PC-3 (cell line): Measurements from ENCODE around the gene AQP3. TPM values are rescaled to one million over a fixed set of nuclear protein-coding genes. Genes with fewer than 3 reads are reported as not detected.

Experiments used
- ATAC-seq: fragments of 200-7000 bp; cut with Tn5 transposase; 2 replicates; pipeline ENCODE4 v1.9.1; 2020; ENCODE audit warnings: mild to moderate bottlenecking, moderate library complexity
- BruUV-seq: library from RNA; stranded (reverse); fragments of 400-500 nt; replicated peaks from 2 replicates; lab custom pipeline; 2021; lab: Mats Ljungman, UMichigan
- CTCF ChIA-PET: fragments of 300-600 bp; sonication (Branson Sonifier 250); formaldehyde crosslinking; loops from one replicate; lab custom pipeline; 2022; ENCODE audit warnings: antibody characterized with exemption; lab: Charles Lee
- POLR2A ChIA-PET: fragments of 300-600 bp; sonication (Branson Sonifier 250); formaldehyde crosslinking; loops from one replicate; lab custom pipeline; 2022; ENCODE audit warnings: antibody characterized with exemption; ENCODE audit not compliant: unreplicated experiment; lab: Charles Lee
- DNase-seq: peaks from one replicate; pipeline ENCODE4 v3.0.0-alpha.2; 2015
- H2AFZ ChIP-seq: fragments of 300-600 bp; sonication (generic); 2 replicates; pipeline ENCODE4 v1.6.0; 2016; ENCODE audit warnings: antibody characterized with exemption, low read length
- H3F3A ChIP-seq: fragments of 300-600 bp; sonication (generic); one replicate; pipeline ENCODE4 v1.6.0; 2017; ENCODE audit warnings: antibody characterized with exemption, low read length, control low read depth, mild to moderate bottlenecking; ENCODE audit not compliant: unreplicated experiment
- H3K27ac ChIP-seq: fragments of 300-600 bp; sonication (generic); 2 replicates; pipeline ENCODE4 v1.5.1; 2016; ENCODE audit warnings: mild to moderate bottlenecking, low read length
- H3K27me3 ChIP-seq: fragments of 300-600 bp; sonication (generic); 2 replicates; pipeline ENCODE4 v1.6.1; 2016; ENCODE audit warnings: low read length, mixed read lengths
- H3K36me3 ChIP-seq: fragments of 300-600 bp; sonication (generic); 2 replicates; pipeline ENCODE4 v1.6.1; 2016; ENCODE audit warnings: low read depth, mixed run types, low read length, mixed read lengths
- H3K4me1 ChIP-seq: fragments of 300-600 bp; sonication (generic); 2 replicates; pipeline ENCODE4 v1.5.1; 2016; ENCODE audit warnings: low read length; ENCODE audit not compliant: insufficient read depth
- H3K4me2 ChIP-seq: fragments of 300-600 bp; sonication (generic); 2 replicates; pipeline ENCODE4 v1.6.0; 2016; ENCODE audit warnings: low read length
- H3K4me3 ChIP-seq: fragments of 300-600 bp; sonication (generic); 2 replicates; pipeline ENCODE4 v1.5.1; 2016; ENCODE audit warnings: mild to moderate bottlenecking, low read length, mixed read lengths
- H3K79me2 ChIP-seq: fragments of 300-600 bp; sonication (generic); 2 replicates; pipeline ENCODE4 v1.6.1; 2017; ENCODE audit warnings: low read length, mixed read lengths
- H3K9ac ChIP-seq: fragments of 300-600 bp; sonication (generic); 2 replicates; pipeline ENCODE4 v1.6.0; 2016; ENCODE audit warnings: mild to moderate bottlenecking, low read length
- H3K9me2 ChIP-seq: fragments of 300-600 bp; sonication (generic); replicated peaks from 2 replicates; pipeline ENCODE4 v1.6.1; 2016; ENCODE audit warnings: mixed run types, low read length, mixed read lengths
- H3K9me3 ChIP-seq: fragments of 300-600 bp; sonication (generic); 2 replicates; pipeline ENCODE4 v1.6.1; 2016; ENCODE audit warnings: low read length, mixed read lengths
- H4K20me1 ChIP-seq: fragments of 300-600 bp; sonication (generic); 2 replicates; pipeline ENCODE4 v1.6.1; 2016; ENCODE audit warnings: low read length, mixed read lengths
- EZH2 ChIP-seq: fragments of 300-600 bp; sonication (generic); IDR thresholded peaks from one replicate; pipeline ENCODE4 v1.6.1; 2017; ENCODE audit warnings: antibody characterized with exemption, mild to moderate bottlenecking, low read length; ENCODE audit not compliant: unreplicated experiment
- EZH2phosphoT487 ChIP-seq: fragments of 300-600 bp; sonication (generic); IDR thresholded peaks from 2 replicates; pipeline ENCODE4 v1.6.1; 2018; ENCODE audit warnings: mild to moderate bottlenecking, antibody characterized with exemption, low read length, borderline replicate concordance
- intact Hi-C: fragments of 100-400 bp; cut with micrococcal nuclease; formaldehyde crosslinking; loops from 2 replicates; pipeline ENCODE4 v1.9.0; 2023
- total RNA-seq: library from RNA; depleted of rRNA; stranded (reverse); fragments of >200 nt; gene quantifications from 2 replicates; pipeline ENCODE4 v1.2.3, GENCODE V29; 2014
- TF ChIP-seq, protein P1 (sequence below): fragments of 300-600 bp; sonication (generic); conservative IDR thresholded peaks from 2 replicates; pipeline ENCODE4 v1.5.1; 2017; ENCODE audit warnings: antibody characterized with exemption, low read depth, mild to moderate bottlenecking, low read length

The AQP3 gene
- total RNA-seq, 1 experiment from 2014 or later = 5.1 TPM

DNA sequence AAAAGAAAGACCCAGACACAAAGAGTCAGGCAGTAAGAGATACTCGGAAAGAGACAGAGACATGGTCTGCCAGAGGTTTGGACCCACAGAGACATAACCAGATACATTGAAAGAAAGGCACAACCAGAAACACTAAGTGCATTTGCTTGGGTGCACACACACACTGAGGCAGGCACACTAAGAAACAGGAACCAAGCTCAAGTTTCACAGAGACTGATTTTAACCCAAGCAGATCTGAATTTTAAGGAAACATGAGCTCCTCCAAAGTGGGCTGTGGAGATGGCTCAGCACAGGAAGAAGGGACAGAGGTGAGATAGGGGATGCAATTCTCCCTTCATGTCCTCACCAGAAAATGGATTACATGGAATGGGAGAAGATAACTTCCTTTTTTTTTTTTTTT, 9.5 kb downstream of the AQP3 start:
- H3K27me3 ChIP-seq = no peaks in the 10 kb centered on the region
- no TSS peak for BruUV-seq
- H3K9ac ChIP-seq = no peak overlapping the region
- H3K4me1 ChIP-seq = peaks cover 20% of the 10 kb centered on the region
- H4K20me1 ChIP-seq = no peaks in the 10 kb centered on the region
- H3K79me2 ChIP-seq = no peaks in the 10 kb centered on the region
- no peaks in the 10 kb centered on the region for H3K9me3 ChIP-seq
- H3K4me2 ChIP-seq = no peak overlapping the region
- no peaks in the 10 kb centered on the region for H3K9me2 ChIP-seq
- H2AFZ ChIP-seq = no peak overlapping the region
- no peak for ATAC-seq
- ChIA-PET CTCF (no interaction called here), POLR2A (no interaction called here)
- TF ChIP-seq, protein P1, sequence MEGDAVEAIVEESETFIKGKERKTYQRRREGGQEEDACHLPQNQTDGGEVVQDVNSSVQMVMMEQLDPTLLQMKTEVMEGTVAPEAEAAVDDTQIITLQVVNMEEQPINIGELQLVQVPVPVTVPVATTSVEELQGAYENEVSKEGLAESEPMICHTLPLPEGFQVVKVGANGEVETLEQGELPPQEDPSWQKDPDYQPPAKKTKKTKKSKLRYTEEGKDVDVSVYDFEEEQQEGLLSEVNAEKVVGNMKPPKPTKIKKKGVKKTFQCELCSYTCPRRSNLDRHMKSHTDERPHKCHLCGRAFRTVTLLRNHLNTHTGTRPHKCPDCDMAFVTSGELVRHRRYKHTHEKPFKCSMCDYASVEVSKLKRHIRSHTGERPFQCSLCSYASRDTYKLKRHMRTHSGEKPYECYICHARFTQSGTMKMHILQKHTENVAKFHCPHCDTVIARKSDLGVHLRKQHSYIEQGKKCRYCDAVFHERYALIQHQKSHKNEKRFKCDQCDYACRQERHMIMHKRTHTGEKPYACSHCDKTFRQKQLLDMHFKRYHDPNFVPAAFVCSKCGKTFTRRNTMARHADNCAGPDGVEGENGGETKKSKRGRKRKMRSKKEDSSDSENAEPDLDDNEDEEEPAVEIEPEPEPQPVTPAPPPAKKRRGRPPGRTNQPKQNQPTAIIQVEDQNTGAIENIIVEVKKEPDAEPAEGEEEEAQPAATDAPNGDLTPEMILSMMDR = no peak
- no peak for TF ChIP-seq EZH2
- TF ChIP-seq EZH2phosphoT487 = no peak
- no peak overlapping the region for H3K27ac ChIP-seq
- H3K36me3 ChIP-seq = no peaks in the 10 kb centered on the region
- no peak for DNase-seq
- H3K4me3 ChIP-seq = no peak overlapping the region
- no peaks in the 10 kb centered on the region for H3F3A ChIP-seq
- intact Hi-C loops = no loop called here

DNA sequence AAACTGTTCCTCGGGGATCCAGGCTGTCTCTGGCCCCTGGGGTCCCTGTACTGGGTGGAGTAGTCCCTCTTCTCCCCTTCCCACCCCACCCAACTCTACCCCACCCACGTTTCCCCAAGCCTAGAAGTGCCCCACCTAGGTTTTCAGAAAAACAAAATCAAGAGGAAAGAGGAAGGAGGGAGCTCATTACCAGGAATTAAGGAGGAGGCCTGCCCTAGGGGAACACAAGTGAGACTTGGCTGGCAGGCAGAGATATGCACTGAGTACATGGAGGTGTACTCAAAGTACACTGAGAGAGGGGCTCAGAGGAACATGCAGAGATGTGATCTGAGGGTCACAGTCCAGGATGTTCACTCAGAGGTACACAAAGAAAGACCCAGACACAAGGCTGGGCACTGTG, 10.2 kb downstream of the AQP3 start:
- Histone ChIP-seq H3K36me3 (no peaks in the 10 kb centered on the region), H3K9ac (no peak overlapping the region), H3K9me2 (no peaks in the 10 kb centered on the region), H3K27ac (no peak overlapping the region), H2AFZ (no peak overlapping the region), H3K4me3 (no peak overlapping the region), H3K79me2 (no peaks in the 10 kb centered on the region), H3K27me3 (no peaks in the 10 kb centered on the region), H3K4me2 (no peak overlapping the region), H3K9me3 (no peaks in the 10 kb centered on the region), H3K4me1 (peaks cover 14% of the 10 kb centered on the region), H3F3A (no peaks in the 10 kb centered on the region), H4K20me1 (no peaks in the 10 kb centered on the region)
- no peak for ATAC-seq
- CTCF ChIA-PET = no interaction called here
- intact Hi-C loops = no loop called here
- POLR2A ChIA-PET = no interaction called here
- no peak for DNase-seq
- TF ChIP-seq EZH2 (no peak), EZH2phosphoT487 (no peak)
- TF ChIP-seq, protein P1 = no peak
- no TSS peak for BruUV-seq

DNA sequence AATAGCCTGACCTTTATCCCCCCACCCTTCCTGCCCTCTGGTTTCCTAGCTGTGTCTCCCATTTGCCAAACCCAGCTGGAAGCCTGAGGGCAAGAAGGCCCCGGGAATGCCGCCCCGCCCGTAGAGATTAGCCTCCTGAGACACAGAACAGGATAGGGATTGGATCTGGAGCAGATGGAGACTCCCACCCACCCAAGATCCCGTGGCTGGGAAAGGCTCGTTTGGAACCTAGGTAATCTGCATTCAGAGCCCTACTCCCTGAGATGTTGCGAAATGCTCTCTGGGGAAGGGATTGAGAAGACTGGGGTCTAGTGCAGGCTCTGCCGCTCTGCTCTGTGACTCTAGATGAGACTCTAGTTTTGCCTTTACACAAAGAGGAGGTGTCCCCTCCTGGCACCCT, 10.9 kb downstream of the AQP3 start:
- H3K9ac ChIP-seq = no peak overlapping the region
- peaks cover 14% of the 10 kb centered on the region for H3K4me1 ChIP-seq
- BruUV-seq = no TSS peak
- no peaks in the 10 kb centered on the region for H3K36me3 ChIP-seq
- no peak for TF ChIP-seq EZH2
- no peak for TF ChIP-seq EZH2phosphoT487
- TF ChIP-seq, protein P1 = no peak
- H3K27ac ChIP-seq = no peak overlapping the region
- H3K27me3 ChIP-seq = no peaks in the 10 kb centered on the region
- no peaks in the 10 kb centered on the region for H3K9me2 ChIP-seq
- DNase-seq (no peak), ATAC-seq (no peak)
- H3K79me2 ChIP-seq = no peaks in the 10 kb centered on the region
- no peaks in the 10 kb centered on the region for H4K20me1 ChIP-seq
- no peak overlapping the region for H3K4me2 ChIP-seq
- no peaks in the 10 kb centered on the region for H3F3A ChIP-seq
- intact Hi-C loops = no loop called here
- ChIA-PET CTCF (no interaction called here), POLR2A (interaction anchor here (0.5 kb wide), 1 partner anchor 11 kb away, joined by 3 read pairs; the partner anchor contains the start of gene AQP3)
- no peak overlapping the region for H2AFZ ChIP-seq
- no peaks in the 10 kb centered on the region for H3K9me3 ChIP-seq
- H3K4me3 ChIP-seq = no peak overlapping the region
